Calu3 (cell line): ENCODE results near the gene MRPS33. TPM values are rescaled to one million over a fixed set of nuclear protein-coding genes. Genes with fewer than 3 reads are reported as not detected.

ENCODE experiments used
- BruUV-seq: library from RNA; stranded (reverse); fragments of 400-500 nt; replicated peaks from 2 replicates; lab custom pipeline; 2021; lab: Mats Ljungman, UMichigan
- CTCF ChIA-PET: fragments of 300-600 bp; sonication (Branson Sonifier 250); formaldehyde crosslinking; loops from one replicate; lab custom pipeline; 2022; ENCODE audit warnings: antibody characterized with exemption; lab: Charles Lee
- DNase-seq: peaks from one replicate; pipeline ENCODE4 v3.0.0; 2022
- H3K27ac Mint-ChIP-seq: one replicate; pipeline ENCODE4 v1.8.0; 2022; ENCODE audit warnings: mixed read lengths; ENCODE audit not compliant: unreplicated experiment
- H3K27me3 Mint-ChIP-seq: one replicate; pipeline ENCODE4 v1.8.0; 2022; ENCODE audit warnings: mixed read lengths; ENCODE audit not compliant: unreplicated experiment
- H3K36me3 Mint-ChIP-seq: one replicate; pipeline ENCODE4 v1.8.0; 2022; ENCODE audit warnings: mild to moderate bottlenecking, moderate library complexity, mixed read lengths; ENCODE audit not compliant: insufficient read depth, unreplicated experiment
- H3K4me1 Mint-ChIP-seq: one replicate; pipeline ENCODE4 v1.8.0; 2022; ENCODE audit warnings: mild to moderate bottlenecking, low read depth, mixed read lengths; ENCODE audit not compliant: unreplicated experiment
- H3K4me3 Mint-ChIP-seq: one replicate; pipeline ENCODE4 v1.8.0; 2022; ENCODE audit warnings: mild to moderate bottlenecking, low read depth, moderate library complexity, mixed read lengths; ENCODE audit not compliant: unreplicated experiment
- H3K9me3 Mint-ChIP-seq: one replicate; pipeline ENCODE4 v1.8.0; 2022; ENCODE audit warnings: low read depth, mixed read lengths; ENCODE audit not compliant: unreplicated experiment
- CTCF ChIP-seq: fragments of 200-600 bp; IDR thresholded peaks from one replicate; pipeline ENCODE4 v1.8.0; 2022; ENCODE audit warnings: antibody characterized with exemption; ENCODE audit not compliant: unreplicated experiment
- intact Hi-C: fragments of 100-400 bp; cut with micrococcal nuclease; formaldehyde crosslinking; loops from one replicate; pipeline ENCODE4 v1.10.0; 2022; ENCODE audit not compliant: unreplicated experiment
- total RNA-seq: library from RNA; stranded (reverse); gene quantifications from 2 replicates; pipeline ENCODE4 v1.2.3, GENCODE V29; 2022

Gene MRPS33
- total RNA-seq, 1 experiment from 2014 or later, result 54.6 TPM

- Mint-ChIP-seq H3K4me3 (no peak overlapping the region), H3K4me1 (no peaks in the 10 kb centered on the region), H3K27ac (no peak overlapping the region), H3K27me3 (no peaks in the 10 kb centered on the region), H3K9me3 (no peaks in the 10 kb centered on the region), H3K36me3 (no peaks in the 10 kb centered on the region)
- DNase-seq, result no peak
- CTCF ChIA-PET, result no interaction called here
- no TSS peak for BruUV-seq
- intact Hi-C loops, result no loop called here
- TF ChIP-seq CTCF, result no peak
These were observed 31.3 kb upstream of the MRPS33 start for GRCh38 chr7:141045842-141046620.

GRCh38 chr7:141045126-141045841 is 30.5 kb upstream of the MRPS33 start:
- DNase-seq, result no peak
- no peak for TF ChIP-seq CTCF
- Mint-ChIP-seq H3K4me3 (no peak overlapping the region), H3K27me3 (no peaks in the 10 kb centered on the region), H3K27ac (no peak overlapping the region), H3K4me1 (no peaks in the 10 kb centered on the region), H3K36me3 (no peaks in the 10 kb centered on the region), H3K9me3 (no peaks in the 10 kb centered on the region)
- intact Hi-C loops, result no loop called here
- CTCF ChIA-PET, result no interaction called here
- no TSS peak for BruUV-seq

GRCh38 chr7:141043616-141044015 is 28.9 kb upstream of the MRPS33 start:
- no peaks in the 10 kb centered on the region for H3K9me3 Mint-ChIP-seq
- H3K27me3 Mint-ChIP-seq, result no peaks in the 10 kb centered on the region
- no peak for DNase-seq
- no TSS peak for BruUV-seq
- no peaks in the 10 kb centered on the region for H3K4me1 Mint-ChIP-seq
- intact Hi-C loops, result no loop called here
- H3K4me3 Mint-ChIP-seq, result no peak overlapping the region
- H3K36me3 Mint-ChIP-seq, result no peaks in the 10 kb centered on the region
- CTCF ChIA-PET, result interaction anchor here (0.5 to 0.6 kb wide), 2 partner anchors 18 to 85 kb away, joined by 3 to 5 read pairs; no protein-coding TSS in a partner anchor
- no peak overlapping the region for H3K27ac Mint-ChIP-seq
- TF ChIP-seq CTCF, result no peak

- Mint-ChIP-seq H3K4me1 (no peaks in the 10 kb centered on the region), H3K36me3 (no peaks in the 10 kb centered on the region), H3K27ac (no peak overlapping the region), H3K27me3 (no peaks in the 10 kb centered on the region), H3K9me3 (no peaks in the 10 kb centered on the region), H3K4me3 (no peak overlapping the region)
- CTCF ChIA-PET, result no interaction called here
- intact Hi-C loops, result no loop called here
- BruUV-seq, result no TSS peak
- no peak for TF ChIP-seq CTCF
- no peak for DNase-seq
These were observed 27.8 kb upstream of the MRPS33 start for GRCh38 chr7:141042222-141043193.
